ENCODE results near the gene EEF1AKMT4.

The EEF1AKMT4 gene

GRCh38 chr3:184298759-184299487, 49.5 kb downstream of the EEF1AKMT4 start, which contains the start of gene PSMD2:
Gene PSMD2 (plus strand): TSS chr3:184299241. CDS start chr3:184299267, 26 bp downstream.
- peak; percentile 90 for DNase-seq (ENCODE audit: low read depth, low spot score)

DNA sequence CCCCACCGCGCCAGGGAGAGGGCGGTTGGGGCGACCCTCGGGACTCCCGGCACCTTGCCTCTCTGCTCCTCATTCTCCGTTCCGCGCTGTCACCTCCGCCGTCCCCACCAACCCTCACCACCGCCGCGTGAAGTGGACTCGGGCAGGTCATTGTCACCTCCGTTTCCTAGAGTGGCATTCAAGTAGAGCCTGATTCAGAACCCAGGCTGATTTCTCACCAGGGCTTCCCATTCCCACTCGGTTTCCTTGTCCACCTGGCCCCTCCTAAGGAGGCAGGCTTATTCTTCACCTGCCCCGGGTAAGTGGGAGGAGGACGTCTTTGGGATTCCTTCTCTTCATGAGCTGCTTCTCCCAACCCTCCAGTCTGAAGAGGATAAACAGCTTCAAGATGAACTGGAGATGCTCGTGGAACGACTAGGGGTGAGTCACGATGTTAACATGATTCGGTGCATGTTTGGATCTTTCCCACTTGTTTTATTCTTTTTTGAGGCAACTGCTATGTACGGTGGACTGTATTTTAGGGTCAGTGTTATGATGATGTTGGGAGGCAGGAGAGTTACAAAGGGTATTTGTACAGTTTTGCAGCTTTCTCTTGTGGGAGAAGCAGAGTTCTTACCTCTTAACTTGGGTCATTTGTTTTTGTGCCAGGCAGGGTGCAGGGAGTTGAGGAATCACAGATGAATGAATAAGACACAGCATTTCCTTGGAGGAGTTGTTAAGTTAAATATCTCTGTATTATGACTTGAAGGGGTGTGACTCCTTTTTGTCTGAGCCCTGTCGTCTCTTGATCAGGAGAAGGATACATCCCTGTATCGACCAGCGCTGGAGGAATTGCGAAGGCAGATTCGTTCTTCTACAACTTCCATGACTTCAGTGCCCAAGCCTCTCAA, 50.3 kb downstream of the EEF1AKMT4 start:
- DNase-seq (ENCODE audit: low read depth, low spot score), result no peak

DNA sequence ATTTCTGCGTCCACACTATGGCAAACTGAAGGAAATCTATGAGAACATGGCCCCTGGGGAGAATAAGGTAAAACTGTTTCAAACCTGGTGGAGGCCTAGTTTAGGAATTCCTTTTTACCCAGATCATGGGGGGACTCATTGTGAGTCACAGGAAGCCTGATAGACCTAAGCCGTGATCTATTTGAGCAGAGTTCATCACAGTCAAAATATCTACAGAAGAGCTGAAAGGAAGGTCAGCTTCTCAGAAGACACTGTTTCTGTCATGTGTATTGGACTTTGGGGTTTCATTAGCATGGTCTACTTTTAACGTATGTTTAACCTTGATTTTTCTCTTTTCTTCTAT, 50.9 kb downstream of the EEF1AKMT4 start:
- DNase-seq (ENCODE audit: low read depth, low spot score), result no peak

- no peak for DNase-seq (ENCODE audit: low read depth, low spot score)
These were observed 56.1 kb downstream of the EEF1AKMT4 start for GRCh38 chr3:184305577-184305976.

- DNase-seq (ENCODE audit: low read depth, low spot score), result no peak
These were observed 57.0 kb downstream of the EEF1AKMT4 start for GRCh38 chr3:184306341-184306972.

DNA sequence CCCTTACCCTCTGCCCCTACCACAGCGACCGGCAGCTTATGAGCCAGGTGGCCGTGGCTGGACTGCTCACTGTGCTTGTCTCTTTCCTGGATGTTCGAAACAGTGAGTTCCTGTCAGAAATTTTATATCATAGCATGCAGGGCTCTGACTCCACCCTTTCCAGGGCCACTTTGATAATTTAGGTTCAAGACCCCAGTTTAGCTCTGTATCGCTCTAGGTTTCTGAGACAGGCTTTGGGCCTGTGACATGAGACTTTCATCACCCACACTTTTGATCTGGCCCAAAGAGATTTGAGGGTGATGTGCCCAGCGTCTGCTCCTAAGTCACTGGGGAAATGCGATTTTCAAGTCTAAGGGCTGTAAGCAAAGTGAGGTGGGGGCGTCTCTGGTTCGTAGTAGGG, 58.4 kb downstream of the EEF1AKMT4 start:
- DNase-seq (ENCODE audit: low read depth, low spot score), result no peak

All from smooth muscle cell of the brain vasculature (primary cell).